IgD-negative memory B cell (primary cell): ENCODE data around the gene GYPA. TPM values are rescaled to one million over a fixed set of nuclear protein-coding genes. Genes with fewer than 3 reads are reported as not detected.
"Not testable (repeated sequence)": the region's sequence is repeated elsewhere in the genome, so short reads cannot be mapped to it uniquely, and the experiment has no call there.

Experiments used
- H3K27ac Mint-ChIP-seq, 3 donors: one replicate each; pipeline ENCODE4 v1.8.0; 2020 to 2022; ENCODE audit warnings: mild to moderate bottlenecking in 3 of 3, mixed read lengths in 3 of 3, moderate library complexity in 1 of 3
- H3K27me3 Mint-ChIP-seq: one replicate; pipeline ENCODE4 v1.8.0; 2021; ENCODE audit warnings: mixed read lengths
- H3K36me3 Mint-ChIP-seq: one replicate; pipeline ENCODE4 v1.8.0; 2020; ENCODE audit warnings: mild to moderate bottlenecking, mixed read lengths
- H3K4me1 Mint-ChIP-seq, 3 donors: one replicate each; pipeline ENCODE4 v1.8.0; 2020 to 2022; ENCODE audit warnings: mixed read lengths in 3 of 3, mild to moderate bottlenecking in 1 of 3
- H3K4me3 Mint-ChIP-seq, 4 donors: one replicate each; pipeline ENCODE4 v1.8.0; 2020 to 2022; ENCODE audit warnings: mild to moderate bottlenecking in 4 of 4, mixed read lengths in 4 of 4, moderate library complexity in 3 of 4
- H3K9me3 Mint-ChIP-seq, 3 donors: one replicate each; pipeline ENCODE4 v1.8.0; 2020 to 2021; ENCODE audit warnings: mixed read lengths in 3 of 3, mild to moderate bottlenecking in 1 of 3
- polyA plus RNA-seq: library from polyadenylated mRNA; unstranded; fragments of 300-500 nt; fragmentation: Illumina TruSeq; gene quantifications from one replicate; pipeline ENCODE4 v1.2.3, GENCODE V29; 2021

The GYPA gene
- polyA plus RNA-seq, 1 donor from 2014 or later = not detected

DNA sequence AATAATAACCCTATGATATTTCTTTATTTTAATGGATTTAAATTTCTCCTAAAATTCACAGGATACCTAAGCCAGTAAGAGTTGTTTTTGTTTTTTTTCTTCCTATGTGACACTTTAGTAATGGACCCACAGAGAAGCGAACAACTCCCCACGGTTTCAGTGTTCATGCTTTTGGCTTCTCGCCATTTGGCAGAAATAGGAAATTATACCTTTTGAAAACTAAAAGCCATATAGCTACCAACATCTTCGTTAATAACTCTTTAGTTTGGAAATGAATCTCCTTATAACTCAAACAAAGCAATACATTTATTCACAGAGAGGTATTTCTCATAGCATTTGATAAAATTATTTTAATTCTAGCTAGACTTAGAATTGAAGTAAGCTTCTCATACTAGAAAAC is 527 bp downstream of the GYPA start:
- not testable (repeated sequence) for H3K4me1 Mint-ChIP-seq, H3K4me3 Mint-ChIP-seq, H3K9me3 Mint-ChIP-seq, H3K36me3 Mint-ChIP-seq, H3K27ac Mint-ChIP-seq, H3K27me3 Mint-ChIP-seq

DNA sequence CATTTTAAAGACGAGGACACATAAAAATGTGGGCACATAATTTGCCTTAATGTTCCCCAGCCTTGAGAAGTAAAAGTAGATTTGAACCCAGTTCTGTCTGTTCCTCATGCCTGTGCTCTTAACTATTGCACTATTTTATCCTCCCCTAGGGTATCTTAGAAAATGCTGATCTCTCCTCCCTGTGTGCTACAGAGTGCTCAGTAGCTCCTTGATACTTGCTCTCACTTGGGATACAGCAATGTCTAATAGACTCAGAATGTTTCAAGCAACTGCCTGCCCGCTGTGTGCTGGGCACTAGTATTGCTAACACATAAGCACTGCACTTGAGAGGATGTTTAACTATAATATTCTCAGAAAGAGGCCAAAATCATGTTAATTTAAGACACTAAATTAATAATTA is 971 bp downstream of the GYPA start:
- H3K36me3 Mint-ChIP-seq, H3K9me3 Mint-ChIP-seq, H3K27ac Mint-ChIP-seq, H3K4me3 Mint-ChIP-seq, H3K4me1 Mint-ChIP-seq, H3K27me3 Mint-ChIP-seq: not testable (repeated sequence)

- H3K27me3 Mint-ChIP-seq, H3K4me1 Mint-ChIP-seq, H3K27ac Mint-ChIP-seq, H3K9me3 Mint-ChIP-seq, H3K4me3 Mint-ChIP-seq, H3K36me3 Mint-ChIP-seq: not testable (repeated sequence)
Observed at GRCh38 chr4:144138239-144138638, 2.3 kb downstream of the GYPA start.

DNA sequence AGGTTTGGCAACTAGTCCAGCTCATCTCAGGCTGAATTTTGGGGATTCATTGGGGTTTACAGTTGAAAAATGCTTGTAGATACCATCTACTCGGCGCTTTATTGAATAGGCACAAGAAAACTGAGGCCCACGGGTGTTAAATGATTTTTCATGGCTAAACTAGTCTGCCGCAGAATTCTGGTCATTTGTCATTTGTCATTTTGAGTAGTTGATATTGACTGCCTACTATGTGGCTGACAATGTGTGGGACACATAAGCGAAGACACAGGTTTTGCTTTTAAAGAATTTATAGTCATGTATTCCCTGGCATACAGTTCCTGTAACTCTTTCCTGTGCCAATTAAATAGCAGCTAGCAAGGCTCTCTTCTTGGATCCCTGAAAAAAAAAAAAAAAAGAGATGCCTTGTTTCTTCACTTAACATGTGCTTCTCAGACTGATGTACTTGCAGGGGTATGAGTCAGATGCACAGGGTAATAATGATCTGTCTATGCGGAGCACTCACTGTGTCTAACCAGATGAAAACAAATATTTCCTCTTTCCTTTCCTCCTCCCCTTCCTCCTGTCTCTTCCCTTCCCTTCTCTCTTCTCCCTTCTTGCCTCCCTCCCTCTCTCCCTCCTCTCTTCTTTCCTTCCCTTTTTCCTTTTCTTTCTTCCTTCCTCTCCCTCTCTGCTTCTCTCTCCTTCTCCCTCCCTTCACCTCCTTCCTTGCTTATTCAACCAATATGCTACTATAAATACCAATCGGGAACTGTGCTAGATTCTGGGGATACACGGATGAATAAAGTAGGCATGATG is 3.2 kb downstream of the GYPA start:
- not testable (repeated sequence) for H3K36me3 Mint-ChIP-seq, H3K4me1 Mint-ChIP-seq, H3K4me3 Mint-ChIP-seq, H3K9me3 Mint-ChIP-seq, H3K27me3 Mint-ChIP-seq, H3K27ac Mint-ChIP-seq

DNA sequence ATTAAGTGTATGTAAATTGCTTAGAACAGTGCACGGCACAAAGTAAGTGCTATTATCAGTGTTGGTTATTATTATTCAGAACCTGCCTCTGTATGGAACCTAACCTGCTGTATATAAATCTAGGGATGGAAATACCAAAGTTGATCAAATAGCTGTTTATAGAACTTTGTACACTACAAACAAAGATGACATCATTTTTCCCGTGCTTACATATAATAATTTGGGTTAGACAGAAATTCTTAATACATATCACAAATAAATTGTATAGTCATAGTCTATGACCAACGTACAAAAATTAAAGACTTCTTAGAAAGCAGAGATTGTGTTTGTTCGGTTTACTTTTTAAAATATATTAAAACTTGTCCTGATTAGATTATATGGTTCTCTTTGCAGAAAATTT is 4.3 kb downstream of the GYPA start:
- not testable (repeated sequence) for H3K4me1 Mint-ChIP-seq, H3K9me3 Mint-ChIP-seq, H3K27ac Mint-ChIP-seq, H3K36me3 Mint-ChIP-seq, H3K4me3 Mint-ChIP-seq, H3K27me3 Mint-ChIP-seq

DNA sequence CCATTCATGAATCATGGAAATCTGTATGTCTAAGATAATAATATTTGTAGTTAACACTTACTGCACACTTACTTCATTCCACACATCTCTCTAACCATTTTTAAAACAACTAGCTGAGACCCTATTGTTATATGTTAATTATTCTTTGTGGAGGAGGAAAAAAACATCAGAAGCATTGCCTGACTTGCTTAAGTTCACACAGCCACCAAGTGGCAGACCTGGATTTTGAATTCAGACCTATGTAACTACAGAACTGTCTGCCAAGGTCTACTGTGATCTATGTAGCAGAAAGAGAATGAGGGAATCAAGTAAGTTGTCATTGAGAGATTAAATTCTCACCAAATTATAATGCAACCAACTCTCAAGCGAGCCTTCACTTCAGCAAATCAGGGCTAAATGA is 10.4 kb downstream of the GYPA start:
- not testable (repeated sequence) for H3K27me3 Mint-ChIP-seq, H3K27ac Mint-ChIP-seq, H3K4me3 Mint-ChIP-seq, H3K36me3 Mint-ChIP-seq, H3K4me1 Mint-ChIP-seq, H3K9me3 Mint-ChIP-seq

DNA sequence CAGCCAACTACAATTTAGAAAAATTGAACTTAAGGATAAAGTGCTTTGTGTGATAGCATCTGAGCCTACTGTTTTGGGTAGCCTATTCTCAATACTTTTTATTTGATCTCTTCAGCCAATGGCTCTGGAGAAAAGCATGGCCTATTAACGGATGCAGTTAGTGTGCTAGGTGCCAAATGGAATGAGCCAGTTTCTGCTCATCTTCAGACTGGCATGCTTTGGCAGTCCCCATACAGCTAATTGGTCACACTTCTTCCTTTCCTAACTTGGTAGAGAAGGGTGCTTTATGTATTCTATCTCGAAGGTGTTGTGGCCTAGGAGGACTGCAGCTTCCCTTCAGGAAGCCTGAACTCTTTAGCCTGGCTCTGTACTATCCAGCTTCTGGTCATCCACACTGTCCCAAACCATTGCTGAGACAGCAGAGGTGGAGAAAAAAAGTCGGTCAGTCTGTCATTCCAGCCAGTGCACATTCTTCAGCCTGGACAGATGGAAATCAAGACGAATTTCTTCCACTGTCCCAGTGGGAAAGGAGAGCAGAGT is 11.1 kb downstream of the GYPA start:
- not testable (repeated sequence) for H3K4me3 Mint-ChIP-seq, H3K9me3 Mint-ChIP-seq, H3K27ac Mint-ChIP-seq, H3K36me3 Mint-ChIP-seq, H3K4me1 Mint-ChIP-seq, H3K27me3 Mint-ChIP-seq

DNA sequence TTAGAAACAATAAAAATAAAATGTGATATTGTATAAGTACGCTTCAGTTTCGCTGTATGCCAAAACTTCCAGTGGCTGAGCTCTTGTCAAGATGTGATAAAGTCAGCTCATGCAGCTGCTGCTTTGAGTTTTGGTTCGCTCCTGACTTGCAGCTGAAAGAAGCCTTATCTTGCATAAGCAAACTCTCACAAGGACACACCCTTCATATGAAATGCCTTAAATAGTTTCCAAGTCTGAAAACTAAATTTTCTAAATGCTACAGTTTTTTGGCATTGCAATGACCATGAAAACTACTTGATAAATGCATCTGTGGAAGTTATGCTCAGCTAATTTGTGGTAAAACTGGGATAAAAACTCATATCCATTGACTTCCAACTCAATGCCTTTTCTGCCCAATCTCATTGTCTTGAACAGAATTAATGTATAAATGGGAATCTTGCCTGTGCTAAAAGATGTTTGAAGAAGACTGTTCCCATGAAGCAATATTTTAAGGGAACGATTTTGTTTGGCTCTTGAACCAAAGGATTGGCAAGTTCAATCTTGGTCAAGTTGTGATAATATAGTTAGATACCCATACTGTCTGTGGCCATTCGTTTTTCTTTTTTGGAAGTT is 11.7 kb downstream of the GYPA start:
- not testable (repeated sequence) for H3K27ac Mint-ChIP-seq, H3K4me3 Mint-ChIP-seq, H3K27me3 Mint-ChIP-seq, H3K36me3 Mint-ChIP-seq, H3K4me1 Mint-ChIP-seq, H3K9me3 Mint-ChIP-seq

DNA sequence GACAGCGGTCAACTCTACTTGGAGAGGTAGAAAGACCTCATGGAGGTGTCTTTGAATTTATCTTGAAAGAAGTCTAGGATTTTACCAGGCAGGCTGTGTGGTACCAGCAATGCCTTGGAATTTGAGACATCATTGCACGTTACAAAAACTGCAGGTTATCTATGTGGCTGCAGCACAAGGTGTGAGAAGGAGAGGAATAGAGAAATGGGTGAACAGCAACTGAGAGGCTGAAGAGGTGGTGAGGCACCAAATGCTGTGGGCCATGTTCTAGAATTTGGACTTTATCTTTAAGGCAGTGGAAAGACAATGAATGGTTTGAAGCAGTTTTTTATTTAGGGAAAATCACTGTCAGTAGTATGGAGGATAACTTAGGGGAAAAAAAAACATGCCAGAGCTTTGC is 15.4 kb downstream of the GYPA start:
- H3K9me3 Mint-ChIP-seq, H3K27ac Mint-ChIP-seq, H3K4me1 Mint-ChIP-seq, H3K27me3 Mint-ChIP-seq, H3K4me3 Mint-ChIP-seq, H3K36me3 Mint-ChIP-seq: not testable (repeated sequence)

DNA sequence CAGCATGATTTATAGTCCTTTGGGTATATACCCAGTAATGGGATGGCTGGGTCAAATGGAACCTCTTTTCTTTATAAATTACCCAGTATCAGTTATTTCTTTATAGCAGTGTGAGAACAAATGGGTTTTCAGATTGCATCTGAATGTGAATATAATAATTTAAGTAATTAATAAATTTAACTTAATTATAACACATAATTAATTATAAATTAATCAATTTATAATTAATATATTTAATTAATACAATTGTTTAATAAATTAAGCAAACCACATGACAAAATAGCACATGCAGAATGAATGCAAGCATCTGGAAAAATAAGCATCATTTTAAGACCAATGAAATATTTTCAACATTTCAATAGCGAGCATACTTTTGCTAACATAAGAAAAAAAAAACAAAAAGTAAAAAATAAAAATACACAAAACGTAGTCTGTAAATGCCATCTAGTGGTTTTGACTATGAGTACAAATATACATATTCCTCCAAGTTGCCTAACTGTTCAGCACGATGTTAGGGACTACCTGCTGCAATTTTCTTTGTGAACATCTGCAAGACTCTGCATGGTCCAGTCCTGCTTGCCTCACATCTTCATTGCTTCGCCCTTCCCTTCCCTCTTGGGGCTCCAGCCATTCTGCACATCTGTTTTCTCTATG is 16.4 kb downstream of the GYPA start:
- H3K27ac Mint-ChIP-seq, H3K9me3 Mint-ChIP-seq, H3K36me3 Mint-ChIP-seq, H3K4me1 Mint-ChIP-seq, H3K27me3 Mint-ChIP-seq, H3K4me3 Mint-ChIP-seq: not testable (repeated sequence)

DNA sequence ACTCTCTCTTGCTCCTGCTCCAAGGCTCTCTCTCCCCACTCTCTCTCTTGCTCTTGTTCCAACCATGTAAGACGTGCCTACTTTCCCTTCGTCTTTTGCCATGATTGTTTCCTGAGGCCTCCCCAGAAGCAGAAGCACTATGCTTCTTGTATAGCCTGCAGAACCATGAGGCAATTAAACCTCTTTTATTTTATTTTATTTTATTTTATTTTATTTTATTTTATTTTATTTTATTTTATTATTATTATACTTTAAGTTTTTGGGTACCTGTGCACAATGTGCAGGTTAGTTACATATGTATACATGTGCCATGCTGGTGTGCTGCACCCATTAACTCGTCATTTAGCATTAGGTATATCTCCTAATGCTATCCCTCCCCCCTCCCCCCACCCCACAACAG is 17.2 kb downstream of the GYPA start:
- H3K36me3 Mint-ChIP-seq, H3K27ac Mint-ChIP-seq, H3K9me3 Mint-ChIP-seq, H3K27me3 Mint-ChIP-seq, H3K4me3 Mint-ChIP-seq, H3K4me1 Mint-ChIP-seq: not testable (repeated sequence)

- not testable (repeated sequence) for H3K4me1 Mint-ChIP-seq, H3K4me3 Mint-ChIP-seq, H3K27me3 Mint-ChIP-seq, H3K9me3 Mint-ChIP-seq, H3K36me3 Mint-ChIP-seq, H3K27ac Mint-ChIP-seq
Observed at GRCh38 chr4:144119752-144120151, 20.8 kb downstream of the GYPA start.

DNA sequence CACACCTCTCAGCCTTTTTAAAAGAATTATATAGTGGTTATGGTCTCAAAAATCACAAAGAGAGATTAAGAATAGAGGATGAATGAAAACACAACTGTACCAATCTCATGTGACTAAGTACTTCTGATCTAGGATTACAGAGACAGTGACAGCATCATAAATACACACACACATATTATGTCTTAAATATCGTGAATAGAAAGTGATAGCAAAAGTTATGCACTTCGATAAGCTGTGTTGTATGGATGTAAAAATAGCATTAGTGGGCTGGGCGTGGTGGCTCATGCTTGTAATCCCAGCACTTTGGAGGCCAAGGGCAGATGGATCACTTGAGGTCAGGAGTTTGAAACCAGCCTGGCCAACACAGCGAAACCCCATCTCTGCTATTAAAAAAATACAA is 25.0 kb downstream of the GYPA start:
- H3K36me3 Mint-ChIP-seq = no peaks in the 10 kb centered on the region
- H3K27me3 Mint-ChIP-seq = peaks cover 2% of the 10 kb centered on the region
- peaks cover 4 to 8% (median 8%) of the 10 kb centered on the region in 3 donors for H3K4me1 Mint-ChIP-seq
- H3K27ac Mint-ChIP-seq = no peak overlapping the region
- no peaks in the 10 kb centered on the region for H3K9me3 Mint-ChIP-seq
- H3K4me3 Mint-ChIP-seq = peak overlapping the region in 1 of 4 donors; percentile 67

DNA sequence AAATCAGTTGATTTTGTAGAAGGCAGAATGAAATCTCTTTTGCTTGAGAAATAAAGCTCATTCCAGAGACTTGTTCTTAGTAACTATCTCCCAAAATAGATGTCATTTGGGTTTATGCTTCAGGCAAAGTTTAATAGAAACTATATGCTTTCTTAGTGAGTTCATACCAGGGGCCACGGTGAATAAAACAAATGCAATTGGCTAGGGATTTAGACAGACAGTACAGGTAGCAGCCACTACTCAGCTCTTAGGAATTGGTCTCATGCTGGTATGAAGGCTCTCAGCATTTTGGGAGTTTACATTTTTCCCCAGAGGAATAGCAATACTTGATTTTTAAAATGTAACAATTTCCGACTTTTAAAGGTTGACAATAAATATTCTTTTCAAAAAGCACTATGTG is 27.0 kb downstream of the GYPA start:
- no peak overlapping the region for H3K4me3 Mint-ChIP-seq
- no peak overlapping the region for H3K27ac Mint-ChIP-seq
- peaks cover 4 to 8% (median 8%) of the 10 kb centered on the region in 3 donors for H3K4me1 Mint-ChIP-seq
- H3K27me3 Mint-ChIP-seq = peaks cover 2% of the 10 kb centered on the region
- H3K9me3 Mint-ChIP-seq = no peaks in the 10 kb centered on the region
- no peaks in the 10 kb centered on the region for H3K36me3 Mint-ChIP-seq

DNA sequence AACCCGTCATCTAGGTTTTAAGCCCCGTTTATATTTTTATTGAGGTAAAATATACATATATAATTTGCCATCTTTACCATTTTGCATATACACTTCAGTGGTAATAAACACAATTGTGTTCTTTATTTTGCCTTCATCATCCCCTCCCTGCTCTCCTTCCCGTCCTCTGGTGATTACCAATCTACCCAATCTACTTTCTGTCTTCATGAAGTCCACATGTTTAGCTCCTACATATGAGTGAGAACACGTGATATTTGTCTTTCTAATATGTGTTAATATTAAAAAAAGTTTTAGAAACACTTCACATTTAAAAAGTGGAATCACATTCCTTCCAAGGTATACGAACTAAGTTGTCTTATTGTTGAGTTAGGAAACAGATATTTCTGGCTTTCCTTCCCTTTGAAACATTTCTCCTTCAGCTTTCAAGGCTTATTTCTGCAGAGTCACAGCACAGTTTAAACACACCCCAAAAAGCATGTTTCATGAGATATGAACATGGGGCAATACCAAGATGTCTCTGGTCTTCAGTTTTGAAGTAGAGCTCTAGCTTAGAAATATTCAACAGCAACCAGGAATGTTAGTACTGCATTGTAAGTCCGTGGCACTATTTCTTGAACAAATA is 35.9 kb downstream of the GYPA start:
- Mint-ChIP-seq H3K36me3 (no peaks in the 10 kb centered on the region), H3K9me3 (no peaks in the 10 kb centered on the region), H3K27me3 (no peaks in the 10 kb centered on the region), H3K4me3 (no peak overlapping the region), H3K4me1 (no peaks in the 10 kb centered on the region), H3K27ac (no peak overlapping the region)

- H3K4me3 Mint-ChIP-seq, H3K27ac Mint-ChIP-seq, H3K36me3 Mint-ChIP-seq, H3K27me3 Mint-ChIP-seq, H3K9me3 Mint-ChIP-seq, H3K4me1 Mint-ChIP-seq: not testable (repeated sequence)
Observed at GRCh38 chr4:144097776-144098175, 42.7 kb downstream of the GYPA start.
